Endodermal cell (in vitro differentiated cells): ENCODE data around the gene COG5. TPM values are rescaled to one million over a fixed set of nuclear protein-coding genes. Genes with fewer than 3 reads are reported as not detected.

Source experiments
- DNase-seq: peaks from one replicate; pipeline ENCODE4 v3.0.0-alpha.2; 2017
- H3K27ac ChIP-seq: 2 replicates; pipeline ENCODE4 v1.5.1; 2013; ENCODE audit warnings: mild to moderate bottlenecking, low read depth, low read length, moderate library complexity
- H3K27me3 ChIP-seq: 2 replicates; pipeline ENCODE4 v1.6.1; 2013; ENCODE audit warnings: mild to moderate bottlenecking, low read length, moderate library complexity; ENCODE audit not compliant: insufficient read depth, control insufficient read depth, poor library complexity, severe bottlenecking
- H3K36me3 ChIP-seq: 2 replicates; pipeline ENCODE4 v1.7.0; 2013; ENCODE audit warnings: mild to moderate bottlenecking, low read length, moderate library complexity; ENCODE audit not compliant: control insufficient read depth, insufficient read depth
- H3K4me1 ChIP-seq: one replicate; pipeline ENCODE4 v1.7.0; 2013; ENCODE audit warnings: low read length; ENCODE audit not compliant: control insufficient read depth, insufficient read depth
- H3K4me3 ChIP-seq: 2 replicates; pipeline ENCODE4 v1.5.1; 2013; ENCODE audit warnings: mild to moderate bottlenecking, low read length, moderate library complexity
- H3K9ac ChIP-seq: 2 replicates; pipeline ENCODE4 v1.6.1; 2013; ENCODE audit warnings: mild to moderate bottlenecking, low read length, moderate library complexity; ENCODE audit not compliant: poor library complexity, severe bottlenecking; ENCODE audit errors: extremely low read depth
- H3K9me3 ChIP-seq: 2 replicates; pipeline ENCODE4 v1.6.1; 2013; ENCODE audit warnings: mild to moderate bottlenecking, low read length, moderate library complexity; ENCODE audit not compliant: control insufficient read depth
- H3K27ac Mint-ChIP-seq: 2 replicates; pipeline ENCODE4 v1.8.0; 2020; ENCODE audit warnings: mixed read lengths
- H3K27me3 Mint-ChIP-seq: 2 replicates; pipeline ENCODE4 v1.8.0; 2021; ENCODE audit warnings: mild to moderate bottlenecking, mixed read lengths; ENCODE audit not compliant: insufficient read depth
- H3K36me3 Mint-ChIP-seq: 2 replicates; pipeline ENCODE4 v1.8.0; 2020; ENCODE audit warnings: low read depth, mixed read lengths
- H3K4me1 Mint-ChIP-seq: 2 replicates; pipeline ENCODE4 v1.8.0; 2020; ENCODE audit warnings: mixed read lengths
- H3K4me3 Mint-ChIP-seq: 2 replicates; pipeline ENCODE4 v1.8.0; 2020; ENCODE audit warnings: mild to moderate bottlenecking, moderate library complexity, mixed read lengths
- H3K9me3 Mint-ChIP-seq: 2 replicates; pipeline ENCODE4 v1.8.0; 2020; ENCODE audit warnings: mild to moderate bottlenecking, mixed read lengths
- WGBS, 2 experiments: methylation state at CpG; one replicate each; pipeline versions ENCODE4 v1.1.5 to v1.1.7; 2013; ENCODE audit warnings: missing lambda C conversion rate in 2 of 2, mixed read lengths in 1 of 2; ENCODE audit not compliant: insufficient coverage in 1 of 2, insufficient read length in 1 of 2; 5-methylcytosine and 5-hydroxymethylcytosine counted together
- total RNA-seq, 2 donors: library from RNA; stranded (reverse); fragmentation: NEBNext Ultra II Directional in 1 of 2; extraction: Animal tissue kit (Norgen Biotek cat#: 25700) in 1 of 2; gene quantifications; 2 replicates in 1 of 2; 3 replicates in 1 of 2; pipeline ENCODE4 v1.2.1, GENCODE V29; 2021
- TF ChIP-seq, protein P1 (sequence below): fragments of 200-600 bp; sonication (generic); conservative IDR thresholded peaks from 2 replicates; pipeline ENCODE4 v1.5.0; 2021; ENCODE audit warnings: antibody characterized with exemption, mild to moderate bottlenecking

Gene COG5
- total RNA-seq, 2 donors from 2014 or later: 25.5 to 34.7 TPM

DNA sequence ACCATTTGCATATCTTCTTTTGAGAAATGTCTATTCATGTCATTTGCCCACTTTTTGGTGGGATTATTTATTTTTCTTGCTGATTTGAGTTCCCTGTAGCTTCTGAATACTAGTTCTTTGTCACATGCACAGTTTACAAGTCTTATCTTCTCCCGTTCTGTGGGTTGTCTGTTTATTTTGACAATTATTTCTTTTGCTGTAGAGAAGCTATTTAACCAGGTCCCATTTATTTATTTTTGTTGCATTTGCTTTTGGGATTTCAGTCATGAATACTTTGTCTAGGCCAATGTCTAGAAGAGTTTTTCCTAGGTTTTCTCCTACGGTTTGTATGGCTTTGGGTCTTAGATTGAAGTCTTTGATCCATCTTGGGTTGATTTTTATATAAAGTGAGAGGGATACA lies 60.9 kb downstream of the COG5 start:
- Histone ChIP-seq H3K36me3 (no peaks in the 10 kb centered on the region), H3K9ac (no peak overlapping the region), H3K4me3 (no peak overlapping the region), H3K9me3 (peaks cover 5% of the 10 kb centered on the region), H3K4me1 (no peaks in the 10 kb centered on the region), H3K27ac (no peak overlapping the region), H3K27me3 (no peaks in the 10 kb centered on the region)
- no peak overlapping the region for H3K27ac Mint-ChIP-seq
- DNase-seq: no peak
- peaks cover 7% of the 10 kb centered on the region for H3K4me1 Mint-ChIP-seq
- 99 to 100% methylated on average over 2 of the region's 2 CpGs for whole genome bisulfite sequencing, 2 experiments
- TF ChIP-seq, protein P1, sequence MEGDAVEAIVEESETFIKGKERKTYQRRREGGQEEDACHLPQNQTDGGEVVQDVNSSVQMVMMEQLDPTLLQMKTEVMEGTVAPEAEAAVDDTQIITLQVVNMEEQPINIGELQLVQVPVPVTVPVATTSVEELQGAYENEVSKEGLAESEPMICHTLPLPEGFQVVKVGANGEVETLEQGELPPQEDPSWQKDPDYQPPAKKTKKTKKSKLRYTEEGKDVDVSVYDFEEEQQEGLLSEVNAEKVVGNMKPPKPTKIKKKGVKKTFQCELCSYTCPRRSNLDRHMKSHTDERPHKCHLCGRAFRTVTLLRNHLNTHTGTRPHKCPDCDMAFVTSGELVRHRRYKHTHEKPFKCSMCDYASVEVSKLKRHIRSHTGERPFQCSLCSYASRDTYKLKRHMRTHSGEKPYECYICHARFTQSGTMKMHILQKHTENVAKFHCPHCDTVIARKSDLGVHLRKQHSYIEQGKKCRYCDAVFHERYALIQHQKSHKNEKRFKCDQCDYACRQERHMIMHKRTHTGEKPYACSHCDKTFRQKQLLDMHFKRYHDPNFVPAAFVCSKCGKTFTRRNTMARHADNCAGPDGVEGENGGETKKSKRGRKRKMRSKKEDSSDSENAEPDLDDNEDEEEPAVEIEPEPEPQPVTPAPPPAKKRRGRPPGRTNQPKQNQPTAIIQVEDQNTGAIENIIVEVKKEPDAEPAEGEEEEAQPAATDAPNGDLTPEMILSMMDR: no peak
- no peaks in the 10 kb centered on the region for H3K27me3 Mint-ChIP-seq
- no peak overlapping the region for H3K4me3 Mint-ChIP-seq
- H3K36me3 Mint-ChIP-seq: peaks cover 18% of the 10 kb centered on the region
- H3K9me3 Mint-ChIP-seq: peaks cover 5% of the 10 kb centered on the region

DNA sequence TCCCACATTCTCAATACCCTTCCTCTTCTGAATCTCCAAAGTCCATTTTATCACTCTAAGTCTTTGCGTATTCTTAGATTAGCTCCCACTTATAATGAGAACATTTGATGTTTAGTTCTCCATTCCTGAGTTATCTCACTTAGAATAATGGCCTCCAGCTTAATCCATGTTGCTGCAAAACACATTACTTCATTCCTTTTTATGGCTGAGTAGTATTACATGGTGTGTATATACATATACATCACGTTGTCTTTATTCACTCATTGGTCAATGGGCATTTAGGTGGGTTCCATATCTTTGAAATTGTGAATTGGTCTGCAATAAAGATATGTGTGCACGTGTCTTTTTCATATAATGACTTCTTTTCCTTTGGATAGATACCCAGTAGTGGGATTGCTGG lies 61.6 kb downstream of the COG5 start:
- no peak overlapping the region for H3K27ac ChIP-seq
- WGBS, 2 experiments: 83 to 86% methylated on average over 2 to 3 of the region's 3 CpGs
- H3K36me3 ChIP-seq: no peaks in the 10 kb centered on the region
- no peak overlapping the region for H3K9ac ChIP-seq
- H3K9me3 ChIP-seq: no peaks in the 10 kb centered on the region
- DNase-seq: no peak
- H3K4me3 ChIP-seq: no peak overlapping the region
- peaks cover 7% of the 10 kb centered on the region for H3K4me1 Mint-ChIP-seq
- no peak overlapping the region for H3K27ac Mint-ChIP-seq
- H3K27me3 ChIP-seq: no peaks in the 10 kb centered on the region
- TF ChIP-seq, protein P1: no peak
- peaks cover 13% of the 10 kb centered on the region for H3K36me3 Mint-ChIP-seq
- no peak overlapping the region for H3K4me3 Mint-ChIP-seq
- no peaks in the 10 kb centered on the region for H3K9me3 Mint-ChIP-seq
- H3K27me3 Mint-ChIP-seq: no peaks in the 10 kb centered on the region
- H3K4me1 ChIP-seq: no peaks in the 10 kb centered on the region

DNA sequence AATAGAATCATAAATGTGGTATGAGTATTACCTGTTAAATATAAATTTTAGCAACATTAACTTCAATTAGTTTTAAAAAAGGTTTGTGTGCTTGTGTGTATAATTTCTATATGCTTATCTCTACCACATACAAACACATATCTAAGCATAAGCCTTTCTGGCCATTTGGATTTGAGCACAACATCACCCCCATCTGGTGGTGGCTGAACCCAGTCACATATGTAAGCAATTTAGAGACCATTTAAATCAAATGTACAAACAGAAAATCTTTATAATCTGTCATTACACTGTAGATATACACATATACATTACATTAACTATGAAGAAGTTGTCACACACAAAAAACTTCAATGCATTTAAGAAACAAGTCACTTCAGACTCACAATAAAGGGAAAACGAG lies 62.1 kb downstream of the COG5 start:
- Histone ChIP-seq H3K9ac (no peak overlapping the region), H3K27me3 (no peaks in the 10 kb centered on the region), H3K9me3 (no peaks in the 10 kb centered on the region), H3K36me3 (no peaks in the 10 kb centered on the region), H3K27ac (no peak overlapping the region), H3K4me3 (no peak overlapping the region), H3K4me1 (no peaks in the 10 kb centered on the region)
- H3K27me3 Mint-ChIP-seq: no peaks in the 10 kb centered on the region
- no peak overlapping the region for H3K4me3 Mint-ChIP-seq
- TF ChIP-seq, protein P1: peak; percentile 79
- peaks cover 10% of the 10 kb centered on the region for H3K36me3 Mint-ChIP-seq
- H3K27ac Mint-ChIP-seq: no peak overlapping the region
- H3K4me1 Mint-ChIP-seq: peaks cover 7% of the 10 kb centered on the region
- peak; percentile 61 for DNase-seq
- H3K9me3 Mint-ChIP-seq: peaks cover 2% of the 10 kb centered on the region
- WGBS, 2 experiments: 83% methylated on average over 1 of the region's 1 CpG; no CpG with 5 or more reads in 1 of the 2 experiments
